GM12878 (cell line): ENCODE data around the gene IMPG2. TPM values are rescaled to one million over a fixed set of nuclear protein-coding genes. Genes with fewer than 3 reads are reported as not detected.

Experiments
- ATAC-seq: fragments of 200-7000 bp; cut with Tn5 transposase; 3 replicates; pipeline ENCODE4 v1.9.1; 2020; ENCODE audit warnings: mild to moderate bottlenecking, moderate library complexity
- BruUV-seq: library from RNA; stranded (reverse); fragments of 400-500 nt; replicated peaks from 2 replicates; lab custom pipeline; 2021; lab: Mats Ljungman, UMichigan
- CTCF ChIA-PET: fragments of 300-600 bp; sonication (Branson Sonifier 250); formaldehyde crosslinking; extraction: SDS; loops from one replicate; lab custom pipeline; 2021; ENCODE audit warnings: inconsistent platforms; lab: Yijun Ruan, JAX
- POLR2A ChIA-PET: fragments of 350-600 bp; formaldehyde crosslinking; extraction: SDS; loops from one replicate; lab custom pipeline; 2021; ENCODE audit warnings: inconsistent platforms; lab: Charles Lee
- RAD21 ChIA-PET: fragments of 300-600 bp; sonication (Branson Sonifier 250); formaldehyde crosslinking; loops from one replicate; lab custom pipeline; 2023; ENCODE audit warnings: antibody characterized with exemption; ENCODE audit not compliant: unreplicated experiment; lab: Charles Lee
- SMC1A ChIA-PET: fragments of 300-600 bp; sonication (Branson Sonifier 250); formaldehyde crosslinking; loops from one replicate; lab custom pipeline; 2023; ENCODE audit not compliant: unreplicated experiment, uncharacterized antibody; lab: Charles Lee
- DNase-seq: peaks from one replicate; pipeline ENCODE4 v3.0.0-alpha.2; 2011; ENCODE audit warnings: low read depth, low spot score
- FAIRE-seq: peaks from 3 replicates; lab custom pipeline; 2011; peaks lifted over from hg19 to GRCh38; lab: Jason Lieb, UNC
- H2AFZ ChIP-seq: 2 replicates; pipeline ENCODE4 v1.6.0; 2011; ENCODE audit warnings: low read depth, low read length, control low read depth; ENCODE audit not compliant: control insufficient read depth
- H3K27ac ChIP-seq: 2 replicates; pipeline ENCODE4 v1.5.1; 2011; ENCODE audit warnings: control low read depth; ENCODE audit not compliant: control insufficient read depth, insufficient read depth
- H3K27me3 ChIP-seq, 2 experiments: replicated peaks in 1 of 2; 2 replicates each; pipeline versions ENCODE4 v1.6.0 to v1.6.1; 2011; ENCODE audit warnings: low read length in 1 of 2; ENCODE audit not compliant: control insufficient read depth in 2 of 2, insufficient read depth in 2 of 2
- H3K36me3 ChIP-seq, 2 experiments: 2 replicates each; pipeline ENCODE4 v1.5.1; 2011; ENCODE audit warnings: low read length in 1 of 2; ENCODE audit not compliant: control insufficient read depth in 2 of 2, insufficient read depth in 2 of 2
- H3K4me1 ChIP-seq: 2 replicates; pipeline ENCODE4 v1.6.1; 2011; ENCODE audit warnings: mild to moderate bottlenecking, low read length, moderate library complexity, mixed read lengths; ENCODE audit not compliant: control insufficient read depth, insufficient read depth
- H3K4me2 ChIP-seq: 2 replicates; pipeline ENCODE4 v1.6.0; 2011; ENCODE audit warnings: control low read depth; ENCODE audit not compliant: control insufficient read depth, insufficient read depth
- H3K4me3 ChIP-seq: fragments of 200-600 bp; sonication (generic); 2 replicates; pipeline ENCODE4 v1.5.1; 2016
- H3K79me2 ChIP-seq: 2 replicates; pipeline ENCODE4 v1.6.0; 2011; ENCODE audit warnings: low read length; ENCODE audit not compliant: control insufficient read depth, insufficient read depth
- H3K9ac ChIP-seq: 2 replicates; pipeline ENCODE4 v1.8.0; 2011; ENCODE audit warnings: low read length, control low read depth, mixed read lengths; ENCODE audit not compliant: control insufficient read depth, insufficient read depth
- H3K9me3 ChIP-seq: replicated peaks from 3 replicates; pipeline ENCODE4 v1.5.1; 2011; ENCODE audit warnings: mild to moderate bottlenecking, low read length; ENCODE audit not compliant: control insufficient read depth, insufficient read depth
- H4K20me1 ChIP-seq: 2 replicates; pipeline ENCODE4 v1.6.0; 2011; ENCODE audit not compliant: control insufficient read depth, insufficient read depth
- BACH1 ChIP-seq: fragments of 450-650 bp; IDR thresholded peaks from 2 replicates; pipeline ENCODE4 v1.6.1; 2017; ENCODE audit warnings: mild to moderate bottlenecking, borderline replicate concordance
- BHLHE40 ChIP-seq, 2 experiments: fragments of 450-650 bp in 1 of 2; IDR thresholded peaks; 2 replicates each; pipeline ENCODE4 v1.6.1; 2011 to 2017; ENCODE audit warnings: low read depth in 2 of 2, borderline replicate concordance in 1 of 2, improper control_type of control experiment in 1 of 2, low read length in 1 of 2, mild to moderate bottlenecking in 1 of 2
- EGR1 ChIP-seq, 2 experiments: IDR thresholded peaks; 1 replicate in 1 of 2; 2 replicates in 1 of 2; pipeline ENCODE4 v1.6.1; 2011 to 2012; ENCODE audit warnings: low read depth in 2 of 2, low read length in 2 of 2, borderline replicate concordance in 1 of 2, mild to moderate bottlenecking in 1 of 2, moderate library complexity in 1 of 2
- JUND ChIP-seq: IDR thresholded peaks from 2 replicates; pipeline ENCODE4 v1.6.1; 2012; ENCODE audit warnings: low read depth, mild to moderate bottlenecking, low read length, improper control_type of control experiment, moderate library complexity
- NBN ChIP-seq: fragments of 450-650 bp; IDR thresholded peaks from 2 replicates; pipeline ENCODE4 v1.6.1; 2016
- NFXL1 ChIP-seq: fragments of 450-650 bp; IDR thresholded peaks from 2 replicates; pipeline ENCODE4 v1.6.1; 2017; ENCODE audit warnings: antibody characterized with exemption, mild to moderate bottlenecking, borderline replicate concordance
- NR2C2 ChIP-seq: IDR thresholded peaks from 2 replicates; pipeline ENCODE4 v1.6.1; 2011; ENCODE audit warnings: borderline replicate concordance, low read depth; ENCODE audit not compliant: control insufficient read depth, insufficient read length
- NR2F1 ChIP-seq: fragments of 450-650 bp; conservative IDR thresholded peaks from 2 replicates; pipeline ENCODE4 v1.6.1; 2017; ENCODE audit warnings: mild to moderate bottlenecking
- RCOR1 ChIP-seq: conservative IDR thresholded peaks from 2 replicates; pipeline ENCODE4 v1.6.1; 2012; ENCODE audit warnings: low read depth, low read length, improper control_type of control experiment
- RUNX3 ChIP-seq: IDR thresholded peaks from 2 replicates; pipeline ENCODE4 v1.6.1; 2012; ENCODE audit warnings: low read length, inconsistent platforms
- TAF1 ChIP-seq: IDR thresholded peaks from 2 replicates; pipeline ENCODE4 v1.6.1; 2011; ENCODE audit warnings: mild to moderate bottlenecking, low read depth, low read length, borderline replicate concordance
- TCF7 ChIP-seq: IDR thresholded peaks from 2 replicates; pipeline ENCODE4 v1.6.1; 2014; ENCODE audit warnings: antibody characterized with exemption, borderline replicate concordance
- YBX1 ChIP-seq: fragments of 450-650 bp; IDR thresholded peaks from 2 replicates; pipeline ENCODE4 v1.6.1; 2016; ENCODE audit warnings: antibody characterized with exemption
- WGBS: methylation state at CpG from one replicate; pipeline ENCODE4 v1.1.6; 2016; ENCODE audit warnings: low lambda C conversion rate; ENCODE audit not compliant: insufficient replicate concordance, insufficient coverage; ENCODE audit errors: missing lambda C conversion rate; 5-methylcytosine and 5-hydroxymethylcytosine counted together
- in situ Hi-C: fragments of 300-500 bp; cut with MboI; formaldehyde crosslinking; loops from 9 replicates; pipeline ENCODE4 v1.14.3; 2018; ENCODE audit warnings: mixed read lengths
- intact Hi-C: fragments of 100-400 bp; cut with micrococcal nuclease; formaldehyde crosslinking; loops from one replicate; pipeline ENCODE4 v1.14.2; 2022; ENCODE audit not compliant: unreplicated experiment
- polyA plus RNA-seq, 11 experiments: library from polyadenylated mRNA; depleted of rRNA in 4 of 11; unstranded in 6 of 11; stranded (reverse) in 5 of 11; fragments of >200 nt; fragmentation: Nextera tagmentation in 4 of 11; fragmentation: Illumina TruSeq in 1 of 11; extraction: Ambion mirVana in 4 of 11; extraction: Trizol in 1 of 11; gene quantifications; 1 replicate in 1 of 11; 2 replicates in 10 of 11; pipeline versions ENCODE4 v1.2.1 to v1.2.3, GENCODE V29; 2011 to 2016; ENCODE audit warnings: inconsistent platforms in 2 of 11, missing spikeins in 2 of 11, low read depth in 1 of 11
- total RNA-seq, 4 experiments: library from RNA; depleted of rRNA in 3 of 4; stranded (reverse); fragments of >200 nt in 3 of 4; fragmentation: Illumina TruSeq in 1 of 4; extraction: Trizol in 1 of 4; gene quantifications; 2 replicates each; pipeline versions ENCODE4 v1.2.1 to v1.2.3, GENCODE V29; 2013 to 2021
- TF ChIP-seq, protein P1 (sequence below): fragments of 450-650 bp; IDR thresholded peaks from 2 replicates; pipeline ENCODE4 v1.6.1; 2017; ENCODE audit warnings: antibody characterized with exemption, mild to moderate bottlenecking, moderate library complexity
- TF ChIP-seq, protein P2 (sequence below): fragments of 450-650 bp; IDR thresholded peaks from 2 replicates; pipeline ENCODE4 v1.6.1; 2016; ENCODE audit warnings: mild to moderate bottlenecking

The IMPG2 gene
- total and polyA plus RNA-seq, 10 of the 15 experiments (the other 5 are each of a cell fraction or from before 2014, with no cell fraction given) = under 0.01 to 0.17 (median 0.10) TPM; not detected in 3

DNA sequence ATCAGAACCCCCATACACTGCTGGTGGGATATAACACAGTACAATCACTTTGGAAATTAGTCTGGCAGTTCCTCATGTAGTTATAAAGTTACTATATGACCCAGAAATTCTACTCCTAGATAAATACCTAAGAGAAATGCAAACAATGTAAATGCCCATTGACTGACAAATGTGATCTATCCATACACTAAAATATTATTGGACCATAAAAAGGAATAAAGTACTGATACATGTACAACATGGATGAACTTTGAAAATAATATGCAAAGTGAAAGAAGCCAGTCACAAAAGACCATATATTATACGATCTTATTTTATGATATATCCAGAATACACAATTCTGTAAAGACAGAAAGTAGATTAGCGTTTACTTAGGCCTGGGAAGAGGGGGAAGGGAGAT lies 7.8 kb downstream of the IMPG2 start:
- intact Hi-C loops = no loop called here
- Histone ChIP-seq H3K79me2 (no peaks in the 10 kb centered on the region), H3K36me3 (no peaks in the 10 kb centered on the region), H3K27me3 (no peaks in the 10 kb centered on the region), H3K4me3 (no peak overlapping the region), H3K4me1 (no peaks in the 10 kb centered on the region)
- ChIA-PET RAD21 (no interaction called here), SMC1A (no interaction called here)
- no peak for TF ChIP-seq TAF1
- TF ChIP-seq TCF7 = no peak
- TF ChIP-seq RUNX3 = no peak
- TF ChIP-seq NR2F1 = no peak
- TF ChIP-seq, all 136 proteins: peak for 0
- FAIRE-seq = no peak
- DNase-seq = no peak
- H3K27ac ChIP-seq = no peak overlapping the region
- in situ Hi-C loops = no loop called here
- POLR2A ChIA-PET = no interaction called here
- ATAC-seq = no peak
- no peak overlapping the region for H3K9ac ChIP-seq
- 77% methylated on average over 2 of the region's 2 CpGs for WGBS
- H3K9me3 ChIP-seq = no peaks in the 10 kb centered on the region; the same call in 2 of the 3 replicates
- CTCF ChIA-PET = interaction anchor here (1.5 kb wide), 1 partner anchor 9 kb away, joined by 4 read pairs; no protein-coding TSS in a partner anchor
- no peak overlapping the region for H3K4me2 ChIP-seq
- BruUV-seq = no TSS peak
- no peak overlapping the region for H2AFZ ChIP-seq
- H4K20me1 ChIP-seq = no peaks in the 10 kb centered on the region

DNA sequence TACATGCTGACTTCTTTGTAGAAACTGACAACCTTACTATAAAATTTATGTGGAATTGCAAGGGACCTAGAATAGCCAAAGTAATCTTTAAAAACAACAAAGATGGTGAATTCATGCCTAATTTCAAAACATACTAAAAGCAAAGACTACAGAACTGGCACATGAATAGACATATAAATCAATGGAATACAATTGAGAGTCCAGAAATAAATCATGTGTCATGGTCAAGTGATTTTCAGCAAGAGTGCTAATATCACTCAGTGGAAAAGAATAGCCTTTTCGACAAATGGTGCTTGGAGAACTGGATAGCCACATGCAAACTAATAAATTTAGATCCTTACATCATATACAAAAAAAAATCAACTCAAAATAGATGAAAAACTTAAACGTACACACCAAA lies 8.7 kb downstream of the IMPG2 start:
- Histone ChIP-seq H3K4me3 (no peak overlapping the region), H2AFZ (no peak overlapping the region), H3K27ac (no peak overlapping the region), H3K9ac (no peak overlapping the region), H3K4me1 (no peaks in the 10 kb centered on the region), H3K9me3 (no peaks in the 10 kb centered on the region; the same call in 2 of the 3 replicates), H3K36me3 (no peaks in the 10 kb centered on the region), H3K4me2 (no peak overlapping the region), H3K27me3 (no peaks in the 10 kb centered on the region), H3K79me2 (no peaks in the 10 kb centered on the region), H4K20me1 (no peaks in the 10 kb centered on the region)
- ChIA-PET RAD21 (no interaction called here), SMC1A (interaction anchor here (0.6 kb wide), 1 partner anchor 1907 kb away, joined by 3 read pairs; no protein-coding TSS in a partner anchor), CTCF (interaction anchor here (0.7 to 1.5 kb wide), 2 partner anchors 10 kb away, joined by 3 to 4 read pairs; no protein-coding TSS in a partner anchor), POLR2A (no interaction called here)
- in situ Hi-C loops = no loop called here
- WGBS = 70% methylated on average over 2 of the region's 2 CpGs
- DNase-seq (no peak), ATAC-seq (no peak), FAIRE-seq (no peak)
- no TSS peak for BruUV-seq
- intact Hi-C loops = no loop called here
- TF ChIP-seq NR2F1 (no peak), BACH1 (no peak), NBN (no peak), YBX1 (no peak), NR2C2 (no peak), EGR1 (IDR thresholded peaks at IDR 0.05; ENCODE audit: borderline replicate concordance in 1 of 2, low read depth in 2 of 2, low read length in 2 of 2) (no peak), BHLHE40 (IDR thresholded peaks at IDR 0.05; ENCODE audit: borderline replicate concordance in 1 of 2, low read depth in 2 of 2, low read length in 1 of 2) (no peak), JUND (no peak), NFXL1 (no peak), RCOR1 (no peak)
- TF ChIP-seq, protein P1, sequence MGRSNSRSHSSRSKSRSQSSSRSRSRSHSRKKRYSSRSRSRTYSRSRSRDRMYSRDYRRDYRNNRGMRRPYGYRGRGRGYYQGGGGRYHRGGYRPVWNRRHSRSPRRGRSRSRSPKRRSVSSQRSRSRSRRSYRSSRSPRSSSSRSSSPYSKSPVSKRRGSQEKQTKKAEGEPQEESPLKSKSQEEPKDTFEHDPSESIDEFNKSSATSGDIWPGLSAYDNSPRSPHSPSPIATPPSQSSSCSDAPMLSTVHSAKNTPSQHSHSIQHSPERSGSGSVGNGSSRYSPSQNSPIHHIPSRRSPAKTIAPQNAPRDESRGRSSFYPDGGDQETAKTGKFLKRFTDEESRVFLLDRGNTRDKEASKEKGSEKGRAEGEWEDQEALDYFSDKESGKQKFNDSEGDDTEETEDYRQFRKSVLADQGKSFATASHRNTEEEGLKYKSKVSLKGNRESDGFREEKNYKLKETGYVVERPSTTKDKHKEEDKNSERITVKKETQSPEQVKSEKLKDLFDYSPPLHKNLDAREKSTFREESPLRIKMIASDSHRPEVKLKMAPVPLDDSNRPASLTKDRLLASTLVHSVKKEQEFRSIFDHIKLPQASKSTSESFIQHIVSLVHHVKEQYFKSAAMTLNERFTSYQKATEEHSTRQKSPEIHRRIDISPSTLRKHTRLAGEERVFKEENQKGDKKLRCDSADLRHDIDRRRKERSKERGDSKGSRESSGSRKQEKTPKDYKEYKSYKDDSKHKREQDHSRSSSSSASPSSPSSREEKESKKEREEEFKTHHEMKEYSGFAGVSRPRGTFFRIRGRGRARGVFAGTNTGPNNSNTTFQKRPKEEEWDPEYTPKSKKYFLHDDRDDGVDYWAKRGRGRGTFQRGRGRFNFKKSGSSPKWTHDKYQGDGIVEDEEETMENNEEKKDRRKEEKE = no peak
- TF ChIP-seq, protein P2, sequence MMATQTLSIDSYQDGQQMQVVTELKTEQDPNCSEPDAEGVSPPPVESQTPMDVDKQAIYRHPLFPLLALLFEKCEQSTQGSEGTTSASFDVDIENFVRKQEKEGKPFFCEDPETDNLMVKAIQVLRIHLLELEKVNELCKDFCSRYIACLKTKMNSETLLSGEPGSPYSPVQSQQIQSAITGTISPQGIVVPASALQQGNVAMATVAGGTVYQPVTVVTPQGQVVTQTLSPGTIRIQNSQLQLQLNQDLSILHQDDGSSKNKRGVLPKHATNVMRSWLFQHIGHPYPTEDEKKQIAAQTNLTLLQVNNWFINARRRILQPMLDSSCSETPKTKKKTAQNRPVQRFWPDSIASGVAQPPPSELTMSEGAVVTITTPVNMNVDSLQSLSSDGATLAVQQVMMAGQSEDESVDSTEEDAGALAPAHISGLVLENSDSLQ = no peak
